Caki2 (cell line): ENCODE data around the gene SMG6. TPM values are rescaled to one million over a fixed set of nuclear protein-coding genes. Genes with fewer than 3 reads are reported as not detected.

Experiments used
- total RNA-seq: library from RNA; depleted of rRNA; stranded (reverse); fragments of >200 nt; shearing (Covaris generic); gene quantifications from 2 replicates; pipeline ENCODE4 v1.2.3, GENCODE V29; 2014; ENCODE audit warnings: low replicate concordance; rRNA removed

Gene SMG6
- total RNA-seq, 1 experiment from 2014 or later = 5.8 TPM

Other genes starting within 250 kb of the SMG6 start
- gene HIC1, start 248.7 kb downstream of the SMG6 start, total RNA-seq = not detected in 2 replicates
- gene SRR, start 165 bp upstream of the SMG6 start, total RNA-seq = 7.8 and 28.3 TPM in 2 replicates
- gene TSR1, start 32.7 kb upstream of the SMG6 start, total RNA-seq = 23.9 and 29.1 TPM in 2 replicates
- 16.9 and 26.1 TPM in 2 replicates for gene SGSM2, start 33.7 kb upstream of the SMG6 start, total RNA-seq
- gene MNT, start 97.3 kb upstream of the SMG6 start, total RNA-seq = 0.35 and 0.68 TPM in 2 replicates
- 22.8 and 25.4 TPM in 2 replicates for gene METTL16, start 208.1 kb upstream of the SMG6 start, total RNA-seq